Airway epithelial cell (primary cell): Measurements from ENCODE around the gene CDK11B. TPM values are rescaled to one million over a fixed set of nuclear protein-coding genes. Genes with fewer than 3 reads are reported as not detected.

Source experiments
- total RNA-seq: library from RNA; depleted of rRNA; stranded (reverse); fragments of >200 nt; gene quantifications from 2 replicates; pipeline ENCODE4 v1.2.3, GENCODE V29; 2015

CDK11B gene
- total RNA-seq: 7.3 and 13.4 TPM in 2 replicates

GRCh38 chr1:1658583-1659549, at the start of gene CDK11B:
Gene CDK11B (minus strand): TSS chr1:1659004. CDS start chr1:1657485, 1,519 bp downstream.

GRCh38 chr1:1692714-1693647, 34.2 kb upstream of the CDK11B start, which contains the start of gene SLC35E2B:
Gene SLC35E2B (minus strand): TSS chr1:1692795. CDS start chr1:1676699, 16,096 bp downstream.

GRCh38 chr1:1631782-1632420, 26.9 kb downstream of the CDK11B start, which contains the start of gene MMP23B:
Gene MMP23B (plus strand): TSS chr1:1632173. CDS start chr1:1632219, 46 bp downstream.

GRCh38 chr1:1615256-1616044, 43.4 kb downstream of the CDK11B start, which contains the start of gene MIB2:
Gene MIB2 (plus strand): TSS chr1:1615500. CDS start chr1:1623453, 7,953 bp downstream.

GRCh38 chr1:1599935-1600860, 58.6 kb downstream of the CDK11B start, which contains the start of gene FNDC10:
Gene FNDC10 (minus strand): TSS chr1:1600135. CDS start chr1:1600015, 120 bp downstream.

Other genes starting within 250 kb of the CDK11B start
- 21.4 and 24.3 TPM in 2 replicates for gene ANKRD65, start 237.7 kb downstream of the CDK11B start, total RNA-seq
- gene VWA1, start 223.3 kb downstream of the CDK11B start, total RNA-seq: 91.6 and 96.3 TPM in 2 replicates
- gene ATAD3C, start 209.3 kb downstream of the CDK11B start, total RNA-seq: 0.14 TPM in 1 of 2 replicates, not detected in the other
- gene ATAD3B, start 187.2 kb downstream of the CDK11B start, total RNA-seq: 30.3 and 34.1 TPM in 2 replicates
- 56.8 and 65.5 TPM in 2 replicates for gene ATAD3A, start 146.8 kb downstream of the CDK11B start, total RNA-seq
- 0.23 and 0.35 TPM in 2 replicates for gene TMEM240, start 118.4 kb downstream of the CDK11B start, total RNA-seq
- 103 and 113 TPM in 2 replicates for gene SSU72, start 84.1 kb downstream of the CDK11B start, total RNA-seq
- gene FNDC10, start 58.9 kb downstream of the CDK11B start, total RNA-seq: 5.6 and 7.5 TPM in 2 replicates
- 39.2 and 41.9 TPM in 2 replicates for gene MIB2, start 43.5 kb downstream of the CDK11B start, total RNA-seq
- 0.79 and 1.5 TPM in 2 replicates for gene MMP23B, start 26.8 kb downstream of the CDK11B start, total RNA-seq
- 8.0 and 14.0 TPM in 2 replicates for gene SLC35E2B, start 33.8 kb upstream of the CDK11B start, total RNA-seq
- gene CDK11A, start 65.4 kb upstream of the CDK11B start, total RNA-seq: 8.5 and 10.9 TPM in 2 replicates
- 56.7 and 58.0 TPM in 2 replicates for gene NADK, start 119.5 kb upstream of the CDK11B start, total RNA-seq
- 122 and 144 TPM in 2 replicates for gene GNB1, start 232.1 kb upstream of the CDK11B start, total RNA-seq